ENCODE measurements around the gene SACM1L. TPM values are rescaled to one million over a fixed set of nuclear protein-coding genes. Genes with fewer than 3 reads are reported as not detected.

Gene SACM1L
- total and polyA plus RNA-seq, 5 donors: 17.0 to 32.0 (median 29.3) TPM

DNA sequence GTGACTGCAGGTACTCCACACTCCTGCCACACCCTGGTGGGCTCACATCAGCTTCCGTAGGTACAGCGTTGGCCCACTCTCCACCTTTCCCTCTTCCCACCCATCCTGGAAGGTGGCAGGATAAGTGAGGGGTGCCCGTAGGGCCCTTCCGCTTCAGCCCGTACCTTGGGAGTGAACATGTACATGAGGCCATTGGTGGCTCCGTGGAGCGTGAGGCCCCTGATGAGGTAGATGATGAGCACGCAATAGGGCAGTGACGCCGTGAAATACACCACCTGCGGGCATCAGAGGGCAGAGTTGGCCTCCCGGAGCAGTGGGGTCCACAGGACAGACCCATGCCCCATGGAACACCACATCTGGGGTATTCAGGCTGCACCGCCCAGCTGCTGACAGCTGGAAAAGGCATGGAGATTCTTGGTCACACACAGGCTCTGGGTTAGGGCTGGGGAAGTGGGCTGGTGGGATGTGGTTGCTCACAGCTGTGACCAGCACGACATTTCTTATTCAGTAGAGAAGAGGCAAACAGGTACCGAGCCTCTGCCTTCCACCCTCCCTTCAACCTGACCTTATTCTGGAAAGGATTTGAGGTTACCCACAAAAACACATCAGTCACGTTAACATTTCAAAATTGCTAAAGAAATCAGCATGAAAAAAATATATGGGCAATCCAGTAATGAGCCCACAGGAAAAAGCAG is 83.3 kb downstream of the SACM1L start:
- H3K27ac ChIP-seq (ENCODE audit: low read length): no peak overlapping the region
- no peaks in the 10 kb centered on the region for H3K9me3 ChIP-seq (ENCODE audit: control insufficient read depth, low read length)
- intact Hi-C loops (cut with DNase I): loop anchor here in 1 of 4 donors (10.0 kb wide), 1 partner anchor 152 kb away; no protein-coding TSS in a partner anchor
- ATAC-seq: no peak
- no peak for DNase-seq
- 88% methylated on average over 16 of the region's 16 CpGs for WGBS
- no peaks in the 10 kb centered on the region for H3K4me1 ChIP-seq (ENCODE audit: control insufficient read depth, insufficient read depth, low read length)
- no peaks in the 10 kb centered on the region for H3K27me3 ChIP-seq (ENCODE audit: control insufficient read depth, insufficient read depth)
- no peak overlapping the region for H3K4me3 ChIP-seq (ENCODE audit: low read length)

DNA sequence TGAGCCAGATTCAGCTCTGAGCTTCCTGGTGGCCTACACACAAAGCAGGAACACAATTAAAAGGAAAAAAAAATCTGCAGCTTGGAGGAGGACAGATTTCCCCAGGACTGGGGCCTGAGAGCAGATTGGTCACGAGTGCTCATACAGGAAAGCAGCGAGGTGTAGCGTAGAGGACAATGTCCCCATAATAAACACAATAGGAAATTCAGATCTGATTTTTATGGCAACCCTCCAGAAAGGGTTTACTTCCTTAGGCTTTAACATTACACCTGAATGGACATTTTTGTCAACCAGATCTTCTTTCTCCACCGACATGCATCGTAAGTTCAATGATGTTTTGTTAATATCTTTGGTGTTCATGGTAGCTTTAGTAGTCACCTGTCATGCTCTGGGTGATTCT is 83.9 kb downstream of the SACM1L start:
- no peak overlapping the region for H3K27ac ChIP-seq (ENCODE audit: low read length)
- DNase-seq (no peak), ATAC-seq (no peak)
- no peaks in the 10 kb centered on the region for H3K4me1 ChIP-seq (ENCODE audit: control insufficient read depth, insufficient read depth, low read length)
- H3K4me3 ChIP-seq (ENCODE audit: low read length): no peak overlapping the region
- 75% methylated on average over 5 of the region's 5 CpGs for WGBS
- H3K9me3 ChIP-seq (ENCODE audit: control insufficient read depth, low read length): no peaks in the 10 kb centered on the region
- intact Hi-C loops (cut with DNase I): loop anchor here in 1 of 4 donors (10.0 kb wide), 1 partner anchor 152 kb away; no protein-coding TSS in a partner anchor
- H3K27me3 ChIP-seq (ENCODE audit: control insufficient read depth, insufficient read depth): no peaks in the 10 kb centered on the region

DNA sequence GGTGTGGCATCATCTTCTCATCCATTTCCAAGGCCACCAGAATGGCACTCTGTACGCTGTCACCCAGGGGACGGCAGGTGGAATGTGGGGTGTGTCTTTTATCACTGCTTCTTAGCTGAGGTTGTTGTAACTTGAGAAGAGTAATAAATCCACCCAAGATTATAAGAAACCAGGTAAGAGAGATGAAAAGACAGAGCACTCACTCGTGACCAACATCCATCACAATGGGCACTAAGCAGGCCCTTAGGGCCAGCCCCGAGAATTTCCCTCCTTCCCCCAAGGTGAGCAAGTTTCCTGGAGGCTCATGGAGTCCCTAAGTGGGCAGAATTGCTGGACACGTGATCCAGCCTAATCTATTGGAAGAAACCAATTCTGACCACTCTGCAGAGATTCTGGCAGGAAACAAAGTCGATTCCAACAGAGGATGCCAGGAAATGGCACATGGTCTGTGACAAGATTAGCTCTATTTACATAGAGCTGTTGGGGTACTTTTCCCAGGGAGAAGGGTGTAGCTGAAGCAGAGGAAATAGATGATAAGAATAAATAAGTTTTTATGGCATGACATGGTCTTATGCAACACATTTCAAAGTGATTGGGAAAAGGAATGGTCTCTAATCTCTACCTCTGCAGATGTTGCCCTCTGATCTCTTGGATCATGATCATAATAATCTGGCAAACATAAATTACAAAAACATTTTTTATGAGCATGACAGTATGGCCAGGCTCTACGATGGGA is 84.7 kb downstream of the SACM1L start:
- intact Hi-C loops (cut with DNase I): loop anchor here in 1 of 4 donors (10.0 kb wide), 1 partner anchor 151 kb away; no protein-coding TSS in a partner anchor
- H3K27ac ChIP-seq (ENCODE audit: low read length): no peak overlapping the region
- H3K4me3 ChIP-seq (ENCODE audit: low read length): no peak overlapping the region
- H3K9me3 ChIP-seq (ENCODE audit: control insufficient read depth, low read length): no peaks in the 10 kb centered on the region
- H3K4me1 ChIP-seq (ENCODE audit: control insufficient read depth, insufficient read depth, low read length): no peaks in the 10 kb centered on the region
- H3K27me3 ChIP-seq (ENCODE audit: control insufficient read depth, insufficient read depth): no peaks in the 10 kb centered on the region
- ATAC-seq (no peak), DNase-seq (no peak)
- 52% methylated on average over 7 of the region's 7 CpGs for WGBS

- no peak overlapping the region for H3K27ac ChIP-seq (ENCODE audit: low read length)
- H3K9me3 ChIP-seq (ENCODE audit: control insufficient read depth, low read length): no peaks in the 10 kb centered on the region
- no peak for ATAC-seq
- H3K27me3 ChIP-seq (ENCODE audit: control insufficient read depth, insufficient read depth): no peaks in the 10 kb centered on the region
- DNase-seq: no peak
- 77% methylated on average over 8 of the region's 8 CpGs for WGBS
- no peak overlapping the region for H3K4me3 ChIP-seq (ENCODE audit: low read length)
- intact Hi-C loops (cut with DNase I): loop anchor here in 1 of 4 donors (10.0 kb wide), 1 partner anchor 150 kb away; no protein-coding TSS in a partner anchor
- H3K4me1 ChIP-seq (ENCODE audit: control insufficient read depth, insufficient read depth, low read length): no peaks in the 10 kb centered on the region
These were observed 85.7 kb downstream of the SACM1L start for GRCh38 chr3:45774581-45775521.

DNA sequence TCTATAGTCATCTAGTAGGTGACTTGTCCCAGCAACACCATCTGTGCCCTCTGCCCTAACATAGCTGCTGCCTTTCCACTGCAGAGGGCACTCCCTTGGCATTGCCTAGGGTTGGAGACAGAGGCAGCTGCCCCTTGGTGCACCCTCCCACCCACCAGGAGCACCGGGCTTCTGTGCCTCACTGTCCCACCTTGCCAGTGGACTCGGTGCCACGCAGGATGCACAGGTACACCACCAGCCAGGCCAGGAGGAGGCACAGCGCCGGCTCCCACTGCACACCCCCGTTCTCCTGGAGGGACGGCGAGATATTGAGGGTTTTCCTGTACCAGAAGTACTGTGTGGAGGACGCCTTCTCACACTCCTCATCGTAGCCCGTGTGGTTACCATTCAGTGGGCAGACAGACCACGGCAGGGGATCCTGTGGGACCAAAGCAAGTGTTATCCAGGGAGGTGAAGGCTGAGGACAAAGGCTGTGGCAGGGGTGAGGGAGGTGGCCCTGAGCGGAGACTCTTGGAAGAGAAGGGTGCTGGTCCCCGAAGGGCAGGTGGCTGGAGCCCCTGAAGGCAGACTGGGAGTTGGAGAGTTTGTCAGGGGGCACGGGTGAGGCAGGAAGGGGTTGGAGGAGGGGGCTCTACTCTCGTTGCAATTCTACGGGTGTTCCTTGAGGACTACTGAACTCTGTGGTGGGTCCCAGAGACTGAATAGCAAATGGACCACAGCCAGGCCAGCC is 86.5 kb downstream of the SACM1L start:
- WGBS: 83% methylated on average over 17 of the region's 17 CpGs

DNA sequence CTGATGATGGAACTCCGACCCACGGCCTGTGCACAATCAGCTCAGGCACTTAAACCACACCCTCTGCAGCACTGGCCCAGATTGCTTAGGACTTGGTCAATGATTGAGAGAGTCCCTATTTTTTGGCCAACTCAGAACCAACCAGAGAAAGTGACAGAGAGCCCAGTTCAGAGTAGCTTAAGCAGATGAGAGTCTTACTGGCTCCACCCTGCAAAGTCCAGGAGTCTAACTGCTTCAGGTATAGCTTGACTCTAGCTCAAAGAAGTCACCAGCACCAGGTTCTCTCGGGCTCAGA is 87.1 kb downstream of the SACM1L start:
- intact Hi-C loops (cut with DNase I): loop anchor here in 1 of 4 donors (10.0 kb wide), 1 partner anchor 149 kb away; no protein-coding TSS in a partner anchor
- Histone ChIP-seq H3K27ac (ENCODE audit: low read length) (no peak overlapping the region), H3K4me3 (ENCODE audit: low read length) (no peak overlapping the region), H3K9me3 (ENCODE audit: control insufficient read depth, low read length) (no peaks in the 10 kb centered on the region), H3K4me1 (ENCODE audit: control insufficient read depth, insufficient read depth, low read length) (no peaks in the 10 kb centered on the region), H3K27me3 (ENCODE audit: control insufficient read depth, insufficient read depth) (no peaks in the 10 kb centered on the region)
- WGBS: 52% methylated on average over 3 of the region's 3 CpGs
- DNase-seq: no peak
- no peak for ATAC-seq

More for the DNA sequence above, 86.5 kb downstream of the SACM1L start:
- DNase-seq: no peak
- no peaks in the 10 kb centered on the region for H3K4me1 ChIP-seq (ENCODE audit: control insufficient read depth, insufficient read depth, low read length)
- no peak overlapping the region for H3K4me3 ChIP-seq (ENCODE audit: low read length)
- no peaks in the 10 kb centered on the region for H3K27me3 ChIP-seq (ENCODE audit: control insufficient read depth, insufficient read depth)
- H3K27ac ChIP-seq (ENCODE audit: low read length): no peak overlapping the region
- no peaks in the 10 kb centered on the region for H3K9me3 ChIP-seq (ENCODE audit: control insufficient read depth, low read length)
- no peak for ATAC-seq
- intact Hi-C loops (cut with DNase I): loop anchor here in 1 of 4 donors (10.0 kb wide), 1 partner anchor 149 kb away; no protein-coding TSS in a partner anchor

DNA sequence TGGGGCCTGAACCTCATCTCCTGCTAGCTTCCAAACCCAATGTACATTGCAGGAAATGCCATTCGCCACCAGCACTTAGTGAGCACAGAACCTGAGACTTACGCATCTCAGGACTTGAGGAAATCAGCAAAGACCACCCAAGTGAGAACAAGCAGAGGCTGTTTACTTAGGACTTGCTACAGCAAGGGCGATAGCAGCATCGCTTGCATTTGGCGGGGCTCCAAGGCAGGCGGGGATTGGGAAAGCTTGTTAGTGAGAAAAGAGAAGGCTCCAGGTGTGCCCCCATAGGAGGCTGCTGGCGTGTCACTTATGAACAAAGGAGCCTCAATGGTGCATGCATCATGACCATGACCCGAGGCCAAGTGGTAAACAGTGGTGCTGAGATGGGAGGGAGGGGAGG is 87.4 kb downstream of the SACM1L start:
- Histone ChIP-seq H3K9me3 (ENCODE audit: control insufficient read depth, low read length) (no peaks in the 10 kb centered on the region), H3K27me3 (ENCODE audit: control insufficient read depth, insufficient read depth) (no peaks in the 10 kb centered on the region), H3K4me1 (ENCODE audit: control insufficient read depth, insufficient read depth, low read length) (no peaks in the 10 kb centered on the region), H3K4me3 (ENCODE audit: low read length) (no peak overlapping the region), H3K27ac (ENCODE audit: low read length) (no peak overlapping the region)
- DNase-seq (no peak), ATAC-seq (no peak)
- 58% methylated on average over 8 of the region's 8 CpGs for WGBS
- intact Hi-C loops (cut with DNase I): loop anchor here in 1 of 4 donors (10.0 kb wide), 1 partner anchor 148 kb away; no protein-coding TSS in a partner anchor

GRCh38 chr3:45777111-45777745 is 88.0 kb downstream of the SACM1L start:
- H3K27ac ChIP-seq (ENCODE audit: low read length): no peak overlapping the region
- H3K4me1 ChIP-seq (ENCODE audit: control insufficient read depth, insufficient read depth, low read length): no peaks in the 10 kb centered on the region
- H3K4me3 ChIP-seq (ENCODE audit: low read length): no peak overlapping the region
- DNase-seq (no peak), ATAC-seq (no peak)
- intact Hi-C loops (cut with DNase I): loop anchor here in 1 of 4 donors (10.0 kb wide), 1 partner anchor 148 kb away; no protein-coding TSS in a partner anchor
- 88% methylated on average over 8 of the region's 8 CpGs for WGBS
- H3K9me3 ChIP-seq (ENCODE audit: control insufficient read depth, low read length): no peaks in the 10 kb centered on the region
- H3K27me3 ChIP-seq (ENCODE audit: control insufficient read depth, insufficient read depth): no peaks in the 10 kb centered on the region

- no peak overlapping the region for H3K4me3 ChIP-seq (ENCODE audit: low read length)
- H3K4me1 ChIP-seq (ENCODE audit: control insufficient read depth, insufficient read depth, low read length): no peaks in the 10 kb centered on the region
- intact Hi-C loops (cut with DNase I): loop anchor here in 1 of 4 donors (10.0 kb wide), 1 partner anchor 147 kb away; no protein-coding TSS in a partner anchor
- H3K27me3 ChIP-seq (ENCODE audit: control insufficient read depth, insufficient read depth): no peaks in the 10 kb centered on the region
- DNase-seq: no peak
- H3K9me3 ChIP-seq (ENCODE audit: control insufficient read depth, low read length): no peaks in the 10 kb centered on the region
- ATAC-seq: no peak
- 88% methylated on average over 11 of the region's 11 CpGs for WGBS
- no peak overlapping the region for H3K27ac ChIP-seq (ENCODE audit: low read length)
These were observed 88.7 kb downstream of the SACM1L start for GRCh38 chr3:45777746-45778386.

All from right cardiac atrium (tissue), 5 donors.